ENCODE measurements around the gene TROAP.

The TROAP gene

GRCh38 chr12:49340095-49340870 lies 17.2 kb downstream of the TROAP start:
- H3K9ac ChIP-seq (ENCODE audit: low read length) = no peak overlapping the region
- H3K4me1 ChIP-seq (ENCODE audit: control insufficient read depth, insufficient read depth, low read length) = peaks cover 4% of the 10 kb centered on the region
- no peak for DNase-seq (ENCODE audit: low read depth)
- no peaks in the 10 kb centered on the region for H3K36me3 ChIP-seq (ENCODE audit: control insufficient read depth, insufficient read depth, low read length, severe bottlenecking)
- H3K4me3 ChIP-seq (ENCODE audit: low read length) = no peak overlapping the region
- H3K27me3 ChIP-seq (replicated peaks; ENCODE audit: control insufficient read depth, insufficient read depth, low read length) = peaks cover 77% of the 10 kb centered on the region
- no peaks in the 10 kb centered on the region for H3K9me3 ChIP-seq (ENCODE audit: control insufficient read depth, low read length)

GRCh38 chr12:49340971-49341776 lies 18.1 kb downstream of the TROAP start:
- peaks cover 68% of the 10 kb centered on the region for H3K27me3 ChIP-seq (replicated peaks; ENCODE audit: control insufficient read depth, insufficient read depth, low read length)

GRCh38 chr12:49341777-49342065 lies 18.7 kb downstream of the TROAP start:
- peaks cover 67% of the 10 kb centered on the region for H3K27me3 ChIP-seq (replicated peaks; ENCODE audit: control insufficient read depth, insufficient read depth, low read length)
- H3K4me3 ChIP-seq (ENCODE audit: low read length) = no peak overlapping the region
- H3K4me1 ChIP-seq (ENCODE audit: control insufficient read depth, insufficient read depth, low read length) = peaks cover 14% of the 10 kb centered on the region
- no peaks in the 10 kb centered on the region for H3K36me3 ChIP-seq (ENCODE audit: control insufficient read depth, insufficient read depth, low read length, severe bottlenecking)
- no peak overlapping the region for H3K9ac ChIP-seq (ENCODE audit: low read length)
- no peak for DNase-seq (ENCODE audit: low read depth)
- no peaks in the 10 kb centered on the region for H3K9me3 ChIP-seq (ENCODE audit: control insufficient read depth, low read length)

More at GRCh38 chr12:49340971-49341776, 18.1 kb downstream of the TROAP start:
- H3K9me3 ChIP-seq (ENCODE audit: control insufficient read depth, low read length) = no peaks in the 10 kb centered on the region
- H3K36me3 ChIP-seq (ENCODE audit: control insufficient read depth, insufficient read depth, low read length, severe bottlenecking) = no peaks in the 10 kb centered on the region
- peaks cover 10% of the 10 kb centered on the region for H3K4me1 ChIP-seq (ENCODE audit: control insufficient read depth, insufficient read depth, low read length)
- H3K4me3 ChIP-seq (ENCODE audit: low read length) = no peak overlapping the region
- no peak overlapping the region for H3K9ac ChIP-seq (ENCODE audit: low read length)
- DNase-seq (ENCODE audit: low read depth) = no peak

- Histone ChIP-seq H3K4me1 (ENCODE audit: control insufficient read depth, insufficient read depth, low read length) (peaks cover 19% of the 10 kb centered on the region), H3K27me3 (replicated peaks; ENCODE audit: control insufficient read depth, insufficient read depth, low read length) (peaks cover 69% of the 10 kb centered on the region), H3K36me3 (ENCODE audit: control insufficient read depth, insufficient read depth, low read length, severe bottlenecking) (no peaks in the 10 kb centered on the region), H3K9ac (ENCODE audit: low read length) (no peak overlapping the region), H3K9me3 (ENCODE audit: control insufficient read depth, low read length) (no peaks in the 10 kb centered on the region), H3K4me3 (ENCODE audit: low read length) (peak overlapping the region; percentile 37)
- DNase-seq (ENCODE audit: low read depth) = peak; percentile 88
Observed at GRCh38 chr12:49342066-49342913, 19.2 kb downstream of the TROAP start.

GRCh38 chr12:49342914-49343731 lies 20.1 kb downstream of the TROAP start:
- H3K36me3 ChIP-seq (ENCODE audit: control insufficient read depth, insufficient read depth, low read length, severe bottlenecking) = no peaks in the 10 kb centered on the region
- H3K27me3 ChIP-seq (replicated peaks; ENCODE audit: control insufficient read depth, insufficient read depth, low read length) = peaks cover 63% of the 10 kb centered on the region
- H3K9me3 ChIP-seq (ENCODE audit: control insufficient read depth, low read length) = no peaks in the 10 kb centered on the region
- peak overlapping the region; percentile 37 for H3K4me3 ChIP-seq (ENCODE audit: low read length)
- peak; percentile 32 for DNase-seq (ENCODE audit: low read depth)
- peaks cover 27% of the 10 kb centered on the region for H3K4me1 ChIP-seq (ENCODE audit: control insufficient read depth, insufficient read depth, low read length)
- H3K9ac ChIP-seq (ENCODE audit: low read length) = no peak overlapping the region

- no peaks in the 10 kb centered on the region for H3K36me3 ChIP-seq (ENCODE audit: control insufficient read depth, insufficient read depth, low read length, severe bottlenecking)
- H3K27me3 ChIP-seq (replicated peaks; ENCODE audit: control insufficient read depth, insufficient read depth, low read length) = peaks cover 55% of the 10 kb centered on the region
- H3K9me3 ChIP-seq (ENCODE audit: control insufficient read depth, low read length) = no peaks in the 10 kb centered on the region
- H3K4me3 ChIP-seq (ENCODE audit: low read length) = no peak overlapping the region
- H3K4me1 ChIP-seq (ENCODE audit: control insufficient read depth, insufficient read depth, low read length) = peaks cover 27% of the 10 kb centered on the region
- H3K9ac ChIP-seq (ENCODE audit: low read length) = no peak overlapping the region
- no peak for DNase-seq (ENCODE audit: low read depth)
Observed at GRCh38 chr12:49344486-49345050, 21.5 kb downstream of the TROAP start.

- Histone ChIP-seq H3K9me3 (ENCODE audit: control insufficient read depth, low read length) (no peaks in the 10 kb centered on the region), H3K9ac (ENCODE audit: low read length) (no peak overlapping the region), H3K4me1 (ENCODE audit: control insufficient read depth, insufficient read depth, low read length) (peaks cover 27% of the 10 kb centered on the region), H3K27me3 (replicated peaks; ENCODE audit: control insufficient read depth, insufficient read depth, low read length) (peaks cover 52% of the 10 kb centered on the region), H3K4me3 (ENCODE audit: low read length) (peak overlapping the region; percentile 70), H3K36me3 (ENCODE audit: control insufficient read depth, insufficient read depth, low read length, severe bottlenecking) (no peaks in the 10 kb centered on the region)
- peak; percentile 66 for DNase-seq (ENCODE audit: low read depth)
Observed at GRCh38 chr12:49345051-49345824, 22.2 kb downstream of the TROAP start.

- peak; percentile 22 for DNase-seq (ENCODE audit: low read depth)
- no peak overlapping the region for H3K9ac ChIP-seq (ENCODE audit: low read length)
- H3K4me1 ChIP-seq (ENCODE audit: control insufficient read depth, insufficient read depth, low read length) = peaks cover 27% of the 10 kb centered on the region
- H3K4me3 ChIP-seq (ENCODE audit: low read length) = peak overlapping the region; percentile 70
- peaks cover 44% of the 10 kb centered on the region for H3K27me3 ChIP-seq (replicated peaks; ENCODE audit: control insufficient read depth, insufficient read depth, low read length)
- H3K36me3 ChIP-seq (ENCODE audit: control insufficient read depth, insufficient read depth, low read length, severe bottlenecking) = no peaks in the 10 kb centered on the region
- H3K9me3 ChIP-seq (ENCODE audit: control insufficient read depth, low read length) = no peaks in the 10 kb centered on the region
Observed at GRCh38 chr12:49345825-49346658, 23.0 kb downstream of the TROAP start.

GRCh38 chr12:49346659-49347310 lies 23.7 kb downstream of the TROAP start, which contains the start of gene DNAJC22:
DNAJC22 (plus strand) TSS chr12:49346888; CDS start chr12:49348873, 1,985 bp downstream.
- no peak within 1 kb of the TSS for H3K9ac ChIP-seq (ENCODE audit: low read length)
- peaks cover 27% of the 10 kb centered on the region for H3K4me1 ChIP-seq (ENCODE audit: control insufficient read depth, insufficient read depth, low read length)
- peak within 1 kb of the TSS; percentile 70 for H3K4me3 ChIP-seq (ENCODE audit: low read length)
- no peaks in the 10 kb centered on the region for H3K9me3 ChIP-seq (ENCODE audit: control insufficient read depth, low read length)
- peak; percentile 36 for DNase-seq (ENCODE audit: low read depth)
- peaks cover 36% of the 10 kb centered on the region for H3K27me3 ChIP-seq (replicated peaks; ENCODE audit: control insufficient read depth, insufficient read depth, low read length)
- no peaks in the 10 kb centered on the region for H3K36me3 ChIP-seq (ENCODE audit: control insufficient read depth, insufficient read depth, low read length, severe bottlenecking)

Data from adipocyte (in vitro differentiated cells).